ENCODE results near the gene SYN1. TPM values are rescaled to one million over a fixed set of nuclear protein-coding genes. Genes with fewer than 3 reads are reported as not detected.

Gene SYN1
- total and polyA plus RNA-seq, 4 donors, result 10.1 to 222 (median 110) TPM

DNA sequence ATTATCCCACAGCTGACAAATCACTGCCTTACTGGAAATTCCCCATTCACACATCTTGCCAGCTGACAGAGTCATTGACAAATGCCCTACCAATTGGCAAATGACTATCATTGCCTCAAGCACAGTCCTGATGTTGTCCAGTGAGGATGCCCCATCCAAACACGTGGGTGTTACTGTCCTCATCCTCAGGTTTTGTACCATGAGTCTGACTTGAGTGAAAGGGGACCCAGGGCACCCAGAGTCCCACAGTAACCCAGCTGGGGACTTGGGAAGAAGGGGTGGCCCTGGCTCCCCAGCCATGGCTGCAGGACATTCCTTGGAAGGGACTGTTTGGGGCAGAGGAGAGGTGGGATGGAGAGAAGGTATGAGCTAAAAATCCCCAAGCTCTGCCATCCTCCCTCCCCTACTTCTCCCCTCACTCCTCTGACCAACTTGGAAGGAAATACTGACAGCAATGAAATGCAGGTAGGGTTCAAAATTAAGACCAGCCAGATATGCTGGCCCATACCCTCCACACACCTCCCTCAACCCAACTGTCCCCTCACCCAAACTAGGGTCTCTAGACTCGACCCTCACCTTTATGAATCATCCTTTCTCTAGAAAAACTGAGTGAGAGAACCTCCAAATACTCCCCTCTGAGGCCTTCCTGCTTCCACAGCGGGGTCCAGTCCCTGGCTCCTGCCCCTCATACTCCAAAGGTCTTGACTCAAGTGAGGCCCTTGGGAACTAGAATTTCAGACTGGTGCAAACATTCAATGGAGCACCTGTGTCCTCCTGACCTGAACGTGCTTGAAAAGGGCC, 32.4 kb downstream of the SYN1 start:
- DNase-seq (ENCODE audit: low read depth in 4 of 6, low spot score in 6 of 6), result no peak
- Histone ChIP-seq H3K4me1 (ENCODE audit: control insufficient read depth, insufficient read depth, low read length) (peaks cover 6% of the 10 kb centered on the region), H3K4me3 (ENCODE audit: low read depth, low read length) (no peak overlapping the region), H3K9me3 (ENCODE audit: control insufficient read depth, insufficient read depth, low read length) (no peaks in the 10 kb centered on the region), H3K27me3 (ENCODE audit: control insufficient read depth, insufficient read depth, low read length) (no peaks in the 10 kb centered on the region), H3K36me3 (ENCODE audit: control insufficient read depth, insufficient read depth, low read length) (peaks cover 13% of the 10 kb centered on the region), H3K27ac (ENCODE audit: low read depth, low read length) (no peak overlapping the region)
- WGBS (ENCODE audit: insufficient coverage), result 46% methylated on average over 3 of the region's 4 CpGs

DNA sequence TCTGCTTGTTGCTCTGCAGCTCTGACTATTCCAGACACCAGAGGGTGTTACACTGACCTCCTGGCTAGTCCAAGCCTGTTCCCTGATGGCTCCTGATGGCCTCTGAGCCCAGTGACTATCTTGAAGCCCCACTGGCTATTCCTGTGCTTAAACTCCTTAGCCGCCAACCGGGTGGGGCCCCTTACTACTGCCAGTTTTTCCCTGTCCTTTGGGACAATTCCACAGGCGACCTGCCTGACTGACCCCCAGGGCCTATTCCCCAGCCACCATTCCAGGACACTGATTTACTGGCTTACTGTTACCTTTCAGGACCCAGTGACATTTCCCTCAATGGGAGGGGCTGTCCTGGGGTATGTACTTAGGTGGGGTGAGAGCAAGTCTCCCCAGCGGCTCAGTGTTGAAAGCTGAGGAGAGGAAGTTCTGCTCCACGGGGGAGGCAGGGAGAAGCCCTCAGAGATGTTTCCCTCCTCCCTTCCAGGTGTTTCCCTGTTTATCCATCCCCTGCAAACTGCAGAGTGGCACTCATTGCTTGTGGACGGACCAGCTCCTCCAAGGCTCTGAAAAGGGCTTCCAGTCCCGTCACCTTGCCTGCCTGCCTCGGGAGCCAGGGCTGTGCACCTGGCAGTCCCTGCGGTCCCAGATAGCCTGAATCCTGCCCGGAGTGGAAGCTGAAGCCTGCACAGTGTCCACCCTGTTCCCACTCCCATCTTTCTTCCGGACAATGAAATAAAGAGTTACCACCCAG, 33.4 kb downstream of the SYN1 start:
- no peak for DNase-seq (ENCODE audit: low read depth in 4 of 6, low spot score in 6 of 6)
- no peaks in the 10 kb centered on the region for H3K27me3 ChIP-seq (ENCODE audit: control insufficient read depth, insufficient read depth, low read length)

DNA sequence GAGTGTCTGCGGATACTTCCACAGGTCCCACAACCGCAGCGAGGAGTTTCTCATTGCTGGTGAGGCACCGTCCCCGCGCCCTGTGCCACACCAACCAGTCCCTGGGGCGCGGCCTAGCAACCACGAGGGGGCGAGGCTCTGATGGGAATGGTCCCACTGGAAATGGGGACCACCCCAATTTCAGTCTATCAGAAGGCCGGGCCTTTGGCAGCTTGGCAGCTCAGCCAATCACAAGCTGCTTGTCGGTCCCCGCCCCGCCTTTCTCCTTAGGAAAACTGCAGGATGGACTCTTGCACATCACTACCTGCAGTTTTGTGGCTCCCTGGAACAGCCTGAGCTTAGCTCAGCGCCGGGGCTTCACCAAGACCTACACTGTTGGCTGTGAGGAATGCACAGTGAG, 34.4 kb downstream of the SYN1 start:
- H3K4me3 ChIP-seq (ENCODE audit: low read depth, low read length), result no peak overlapping the region
- peaks cover 13% of the 10 kb centered on the region for H3K36me3 ChIP-seq (ENCODE audit: control insufficient read depth, insufficient read depth, low read length)
- 60% methylated on average over 16 of the region's 16 CpGs for WGBS (ENCODE audit: insufficient coverage)
- DNase-seq (ENCODE audit: low read depth in 4 of 6, low spot score in 6 of 6), result no peak
- H3K27me3 ChIP-seq (ENCODE audit: control insufficient read depth, insufficient read depth, low read length), result no peaks in the 10 kb centered on the region
- no peaks in the 10 kb centered on the region for H3K9me3 ChIP-seq (ENCODE audit: control insufficient read depth, insufficient read depth, low read length)
- no peak overlapping the region for H3K27ac ChIP-seq (ENCODE audit: low read depth, low read length)
- H3K4me1 ChIP-seq (ENCODE audit: control insufficient read depth, insufficient read depth, low read length), result peaks cover 11% of the 10 kb centered on the region

More for the DNA sequence above, 33.4 kb downstream of the SYN1 start:
- Histone ChIP-seq H3K4me1 (ENCODE audit: control insufficient read depth, insufficient read depth, low read length) (peaks cover 11% of the 10 kb centered on the region), H3K9me3 (ENCODE audit: control insufficient read depth, insufficient read depth, low read length) (no peaks in the 10 kb centered on the region), H3K27ac (ENCODE audit: low read depth, low read length) (no peak overlapping the region), H3K36me3 (ENCODE audit: control insufficient read depth, insufficient read depth, low read length) (peaks cover 13% of the 10 kb centered on the region), H3K4me3 (ENCODE audit: low read depth, low read length) (no peak overlapping the region)
- WGBS (ENCODE audit: insufficient coverage), result 82% methylated on average over 8 of the region's 11 CpGs

DNA sequence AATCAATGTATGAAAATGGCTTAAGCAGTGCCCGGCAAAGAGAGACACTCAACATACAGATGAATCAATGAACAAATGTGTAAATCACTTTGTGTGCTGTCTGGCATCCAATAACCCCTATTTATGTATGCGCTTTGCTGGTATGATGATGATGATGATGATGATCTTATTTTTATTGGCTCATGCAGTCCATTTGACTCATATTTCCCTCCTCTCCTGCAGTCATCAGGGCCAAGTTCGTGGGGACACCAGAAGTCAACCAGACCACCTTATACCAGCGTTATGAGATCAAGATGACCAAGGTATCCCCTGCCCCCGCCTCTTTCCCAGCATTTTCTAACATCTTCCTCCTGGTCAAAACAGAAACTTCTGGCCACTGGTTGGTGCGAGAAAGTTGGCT, 34.9 kb downstream of the SYN1 start:
- Histone ChIP-seq H3K27ac (ENCODE audit: low read depth, low read length) (no peak overlapping the region), H3K27me3 (ENCODE audit: control insufficient read depth, insufficient read depth, low read length) (no peaks in the 10 kb centered on the region), H3K4me1 (ENCODE audit: control insufficient read depth, insufficient read depth, low read length) (peaks cover 11% of the 10 kb centered on the region), H3K36me3 (ENCODE audit: control insufficient read depth, insufficient read depth, low read length) (peaks cover 13% of the 10 kb centered on the region), H3K9me3 (ENCODE audit: control insufficient read depth, insufficient read depth, low read length) (no peaks in the 10 kb centered on the region), H3K4me3 (ENCODE audit: low read depth, low read length) (no peak overlapping the region)
- DNase-seq (ENCODE audit: low read depth in 4 of 6, low spot score in 6 of 6), result no peak
- WGBS (ENCODE audit: insufficient coverage), result 62% methylated on average over 2 of the region's 6 CpGs

DNA sequence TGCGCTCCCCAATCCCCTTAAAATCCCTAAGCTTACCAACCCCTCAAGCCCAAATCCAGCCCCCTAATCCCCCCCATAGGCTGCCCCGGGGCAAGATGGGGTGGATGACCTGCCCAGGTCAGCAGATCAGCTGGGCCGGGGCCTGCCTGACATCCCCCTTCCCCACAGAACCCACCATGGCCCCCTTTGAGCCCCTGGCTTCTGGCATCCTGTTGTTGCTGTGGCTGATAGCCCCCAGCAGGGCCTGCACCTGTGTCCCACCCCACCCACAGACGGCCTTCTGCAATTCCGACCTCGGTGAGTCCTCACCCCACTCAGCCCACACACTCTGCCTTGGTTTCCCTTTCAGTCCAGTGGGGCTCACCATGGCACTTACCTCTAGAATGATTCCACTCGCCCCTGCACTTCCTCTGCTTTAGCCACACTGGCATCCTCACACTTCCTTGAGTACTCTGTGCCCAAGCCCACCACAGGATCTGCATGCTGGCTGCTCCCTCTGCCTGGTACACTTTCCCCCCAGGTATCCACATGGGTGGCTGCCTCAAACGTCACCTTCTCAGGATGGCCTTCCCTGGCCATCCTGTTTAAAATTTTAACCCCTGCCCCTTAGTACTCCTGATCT, 36.3 kb downstream of the SYN1 start:
- peaks cover 11% of the 10 kb centered on the region for H3K4me1 ChIP-seq (ENCODE audit: control insufficient read depth, insufficient read depth, low read length)
- WGBS (ENCODE audit: insufficient coverage), result 70% methylated on average over 7 of the region's 8 CpGs
- DNase-seq (ENCODE audit: low read depth in 4 of 6, low spot score in 6 of 6), result no peak
- H3K9me3 ChIP-seq (ENCODE audit: control insufficient read depth, insufficient read depth, low read length), result no peaks in the 10 kb centered on the region
- no peak overlapping the region for H3K4me3 ChIP-seq (ENCODE audit: low read depth, low read length)
- H3K27me3 ChIP-seq (ENCODE audit: control insufficient read depth, insufficient read depth, low read length), result no peaks in the 10 kb centered on the region
- H3K36me3 ChIP-seq (ENCODE audit: control insufficient read depth, insufficient read depth, low read length), result peaks cover 8% of the 10 kb centered on the region
- no peak overlapping the region for H3K27ac ChIP-seq (ENCODE audit: low read depth, low read length)

DNA sequence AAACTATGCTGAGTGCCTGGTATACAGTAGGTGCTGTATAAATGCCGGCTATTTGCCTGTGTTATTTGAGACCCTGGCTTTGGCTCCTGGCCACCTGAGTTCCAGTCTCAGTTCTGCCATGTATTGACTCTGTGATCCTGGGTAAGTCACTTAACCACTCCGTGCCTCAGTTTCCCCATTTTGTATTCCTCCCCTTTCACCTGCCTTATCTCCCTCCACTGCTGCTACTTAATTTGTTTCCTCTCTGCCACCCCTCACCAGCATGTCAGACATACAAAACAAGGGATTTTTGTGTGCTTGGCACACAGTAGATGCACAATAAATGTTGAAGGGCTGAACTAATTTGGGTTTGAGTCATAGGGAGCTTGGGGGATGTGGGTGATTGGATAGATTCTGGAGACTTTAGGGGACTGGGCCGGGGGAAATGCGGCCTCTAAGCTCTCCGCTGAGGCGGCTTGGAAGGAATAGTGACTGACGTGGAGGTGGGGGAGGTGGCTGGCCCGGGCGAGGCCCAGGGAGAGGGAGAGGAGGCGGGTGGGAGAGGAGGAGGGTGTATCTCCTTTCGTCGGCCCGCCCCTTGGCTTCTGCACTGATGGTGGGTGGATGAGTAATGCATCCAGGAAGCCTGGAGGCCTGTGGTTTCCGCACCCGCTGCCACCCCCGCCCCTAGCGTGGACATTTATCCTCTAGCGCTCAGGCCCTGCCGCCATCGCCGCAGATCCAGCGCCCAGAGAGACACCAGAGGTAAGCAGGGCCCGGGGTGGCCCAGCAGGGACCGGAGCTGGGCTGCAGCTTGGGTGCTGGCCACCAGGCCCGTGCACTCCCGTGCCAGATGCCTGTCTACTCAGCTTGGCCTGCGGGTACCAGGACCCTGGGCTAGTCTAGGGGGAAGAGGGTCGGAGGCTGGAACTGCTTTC, 37.7 kb downstream of the SYN1 start, which contains the start of gene TIMP1:
TSS of gene TIMP1 (plus strand) at position 706 of the 917 bp plus-strand sequence. CDS start 980 bp downstream, outside the sequence.
- DNase-seq (ENCODE audit: low read depth in 4 of 6, low spot score in 6 of 6), result peak in 3 of 6 donors; percentile 22 to 81 (median 43)
- Histone ChIP-seq H3K4me3 (ENCODE audit: low read depth, low read length) (peak within 1 kb of the TSS; percentile 41), H3K4me1 (ENCODE audit: control insufficient read depth, insufficient read depth, low read length) (peaks cover 11% of the 10 kb centered on the region), H3K27me3 (ENCODE audit: control insufficient read depth, insufficient read depth, low read length) (no peaks in the 10 kb centered on the region), H3K27ac (ENCODE audit: low read depth, low read length) (peak within 1 kb of the TSS; percentile 78), H3K9me3 (ENCODE audit: control insufficient read depth, insufficient read depth, low read length) (no peaks in the 10 kb centered on the region), H3K36me3 (ENCODE audit: control insufficient read depth, insufficient read depth, low read length) (peaks cover 7% of the 10 kb centered on the region)
- WGBS (ENCODE audit: insufficient coverage), result 31% methylated on average over 26 of the region's 28 CpGs

DNA sequence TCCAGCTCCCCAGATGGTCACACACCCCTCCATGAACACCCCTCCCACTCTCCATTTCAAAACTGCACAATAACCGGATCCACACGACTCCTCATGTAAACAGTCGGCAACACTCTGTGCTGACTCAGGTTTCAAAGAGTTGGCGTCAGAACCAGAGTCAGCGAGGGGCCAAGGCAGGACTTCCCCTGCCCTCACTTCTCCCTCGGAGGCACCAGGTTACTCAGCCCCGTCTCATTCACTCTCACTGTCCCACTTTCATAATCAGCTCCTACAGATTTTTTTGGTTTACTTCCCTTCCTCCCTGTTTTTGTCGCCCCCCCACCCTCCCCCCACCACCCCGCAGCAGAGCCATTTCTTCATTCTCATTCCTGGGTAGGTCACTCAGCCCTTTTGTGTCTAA, 40.1 kb downstream of the SYN1 start:
- Histone ChIP-seq H3K4me3 (ENCODE audit: low read depth, low read length) (no peak overlapping the region), H3K36me3 (ENCODE audit: control insufficient read depth, insufficient read depth, low read length) (peaks cover 13% of the 10 kb centered on the region), H3K27ac (ENCODE audit: low read depth, low read length) (no peak overlapping the region), H3K27me3 (ENCODE audit: control insufficient read depth, insufficient read depth, low read length) (no peaks in the 10 kb centered on the region), H3K4me1 (ENCODE audit: control insufficient read depth, insufficient read depth, low read length) (peaks cover 12% of the 10 kb centered on the region), H3K9me3 (ENCODE audit: control insufficient read depth, insufficient read depth, low read length) (no peaks in the 10 kb centered on the region)
- DNase-seq (ENCODE audit: low read depth in 4 of 6, low spot score in 6 of 6), result no peak
- WGBS (ENCODE audit: insufficient coverage), result 77% methylated on average over 6 of the region's 9 CpGs

DNA sequence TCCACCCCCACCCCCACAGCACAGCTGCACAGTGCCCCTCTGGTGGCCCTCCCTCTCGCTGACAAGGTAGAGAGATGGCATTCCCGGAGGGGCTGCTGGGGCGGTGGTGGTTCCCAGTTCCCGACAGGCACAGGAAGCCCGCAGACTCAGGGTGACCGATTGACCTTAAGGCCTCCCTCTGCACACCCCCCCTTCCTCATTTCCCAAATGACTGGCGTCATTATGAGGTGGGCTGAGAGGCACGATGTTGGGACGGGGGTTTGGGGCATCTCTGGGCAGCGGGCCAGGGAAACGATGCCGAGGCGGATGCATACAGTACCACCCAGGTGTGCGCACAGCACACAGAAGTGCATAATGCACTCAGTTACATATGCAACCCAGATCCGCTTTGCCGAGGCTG, 41.0 kb downstream of the SYN1 start:
- Histone ChIP-seq H3K9me3 (ENCODE audit: control insufficient read depth, insufficient read depth, low read length) (no peaks in the 10 kb centered on the region), H3K4me3 (ENCODE audit: low read depth, low read length) (no peak overlapping the region), H3K36me3 (ENCODE audit: control insufficient read depth, insufficient read depth, low read length) (peaks cover 18% of the 10 kb centered on the region), H3K27ac (ENCODE audit: low read depth, low read length) (no peak overlapping the region), H3K27me3 (ENCODE audit: control insufficient read depth, insufficient read depth, low read length) (no peaks in the 10 kb centered on the region), H3K4me1 (ENCODE audit: control insufficient read depth, insufficient read depth, low read length) (peaks cover 15% of the 10 kb centered on the region)
- WGBS (ENCODE audit: insufficient coverage), result 42% methylated on average over 13 of the region's 16 CpGs
- DNase-seq (ENCODE audit: low read depth in 4 of 6, low spot score in 6 of 6), result no peak

DNA sequence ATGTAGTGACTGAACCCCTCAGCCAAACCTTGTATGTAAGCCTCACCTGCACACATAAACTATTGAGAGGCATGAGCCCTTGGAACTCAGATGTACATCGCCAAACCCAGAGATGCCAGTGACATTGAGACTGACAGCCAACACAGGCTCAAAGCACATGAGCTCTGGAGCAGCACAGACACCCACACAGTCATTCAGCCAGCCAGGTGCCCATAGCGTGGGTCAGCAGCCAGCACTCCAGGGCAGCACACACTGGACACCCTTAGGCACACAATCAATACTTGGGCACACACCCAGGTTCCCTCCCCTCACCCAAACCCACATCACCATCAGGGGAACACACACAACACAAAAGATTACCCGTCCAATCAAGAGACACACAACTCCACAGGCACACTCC, 41.8 kb downstream of the SYN1 start:
- Histone ChIP-seq H3K4me3 (ENCODE audit: low read depth, low read length) (no peak overlapping the region), H3K27ac (ENCODE audit: low read depth, low read length) (no peak overlapping the region), H3K27me3 (ENCODE audit: control insufficient read depth, insufficient read depth, low read length) (no peaks in the 10 kb centered on the region), H3K9me3 (ENCODE audit: control insufficient read depth, insufficient read depth, low read length) (no peaks in the 10 kb centered on the region), H3K4me1 (ENCODE audit: control insufficient read depth, insufficient read depth, low read length) (peaks cover 13% of the 10 kb centered on the region), H3K36me3 (ENCODE audit: control insufficient read depth, insufficient read depth, low read length) (peaks cover 25% of the 10 kb centered on the region)
- DNase-seq (ENCODE audit: low read depth in 4 of 6, low spot score in 6 of 6), result no peak
- 62% methylated on average over 3 of the region's 3 CpGs for WGBS (ENCODE audit: insufficient coverage)

Data from spinal cord (tissue), 10 donors.